Progenitor cell of endocrine pancreas (in vitro differentiated cells): ENCODE results near the gene ZDHHC14. TPM values are rescaled to one million over a fixed set of nuclear protein-coding genes. Genes with fewer than 3 reads are reported as not detected.

Experiments
- DNase-seq: peaks from one replicate; pipeline ENCODE4 v3.0.0; 2021; ENCODE audit warnings: low spot score; ENCODE audit not compliant: unreplicated experiment
- H3K27ac Mint-ChIP-seq: 2 replicates; pipeline ENCODE4 v1.8.0; 2021; ENCODE audit warnings: mild to moderate bottlenecking, moderate library complexity, mixed read lengths
- H3K27me3 Mint-ChIP-seq: 2 replicates; pipeline ENCODE4 v1.8.0; 2021; ENCODE audit warnings: mixed read lengths
- H3K36me3 Mint-ChIP-seq: 2 replicates; pipeline ENCODE4 v1.8.0; 2022; ENCODE audit warnings: mixed read lengths; ENCODE audit not compliant: insufficient read depth
- H3K4me1 Mint-ChIP-seq: 2 replicates; pipeline ENCODE4 v1.8.0; 2021; ENCODE audit warnings: low read depth, mixed read lengths
- H3K4me3 Mint-ChIP-seq: 2 replicates; pipeline ENCODE4 v1.8.0; 2021; ENCODE audit warnings: low read depth, mild to moderate bottlenecking, moderate library complexity, mixed read lengths
- H3K9me3 Mint-ChIP-seq: 2 replicates; pipeline ENCODE4 v1.8.0; 2021; ENCODE audit warnings: low read depth, mixed read lengths
- total RNA-seq: library from RNA; stranded (reverse); gene quantifications from 2 replicates; pipeline ENCODE4 v1.2.1, GENCODE V29; 2021
- TF ChIP-seq, protein P1 (sequence below): fragments of 200-600 bp; sonication (generic); IDR thresholded peaks from one replicate; pipeline ENCODE4 v1.5.0; 2021; ENCODE audit warnings: antibody characterized with exemption, mild to moderate bottlenecking; ENCODE audit not compliant: unreplicated experiment

ZDHHC14 gene
- total RNA-seq, 1 donor from 2014 or later: 9.0 TPM

GRCh38 chr6:157453131-157453530, 72.1 kb downstream of the ZDHHC14 start:
- Mint-ChIP-seq H3K27ac (no peak overlapping the region), H3K36me3 (no peaks in the 10 kb centered on the region), H3K27me3 (peaks cover 4% of the 10 kb centered on the region), H3K4me3 (no peak overlapping the region), H3K9me3 (no peaks in the 10 kb centered on the region), H3K4me1 (peaks cover 16% of the 10 kb centered on the region)
- TF ChIP-seq, protein P1, sequence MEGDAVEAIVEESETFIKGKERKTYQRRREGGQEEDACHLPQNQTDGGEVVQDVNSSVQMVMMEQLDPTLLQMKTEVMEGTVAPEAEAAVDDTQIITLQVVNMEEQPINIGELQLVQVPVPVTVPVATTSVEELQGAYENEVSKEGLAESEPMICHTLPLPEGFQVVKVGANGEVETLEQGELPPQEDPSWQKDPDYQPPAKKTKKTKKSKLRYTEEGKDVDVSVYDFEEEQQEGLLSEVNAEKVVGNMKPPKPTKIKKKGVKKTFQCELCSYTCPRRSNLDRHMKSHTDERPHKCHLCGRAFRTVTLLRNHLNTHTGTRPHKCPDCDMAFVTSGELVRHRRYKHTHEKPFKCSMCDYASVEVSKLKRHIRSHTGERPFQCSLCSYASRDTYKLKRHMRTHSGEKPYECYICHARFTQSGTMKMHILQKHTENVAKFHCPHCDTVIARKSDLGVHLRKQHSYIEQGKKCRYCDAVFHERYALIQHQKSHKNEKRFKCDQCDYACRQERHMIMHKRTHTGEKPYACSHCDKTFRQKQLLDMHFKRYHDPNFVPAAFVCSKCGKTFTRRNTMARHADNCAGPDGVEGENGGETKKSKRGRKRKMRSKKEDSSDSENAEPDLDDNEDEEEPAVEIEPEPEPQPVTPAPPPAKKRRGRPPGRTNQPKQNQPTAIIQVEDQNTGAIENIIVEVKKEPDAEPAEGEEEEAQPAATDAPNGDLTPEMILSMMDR: no peak
- no peak for DNase-seq

- TF ChIP-seq, protein P1: no peak
- no peak overlapping the region for H3K4me3 Mint-ChIP-seq
- peaks cover 16% of the 10 kb centered on the region for H3K4me1 Mint-ChIP-seq
- no peaks in the 10 kb centered on the region for H3K36me3 Mint-ChIP-seq
- no peak overlapping the region for H3K27ac Mint-ChIP-seq
- peaks cover 4% of the 10 kb centered on the region for H3K27me3 Mint-ChIP-seq
- H3K9me3 Mint-ChIP-seq: no peaks in the 10 kb centered on the region
- DNase-seq: no peak
Measured at GRCh38 chr6:157453978-157454377, 73.0 kb downstream of the ZDHHC14 start.

GRCh38 chr6:157454762-157455714, 74.0 kb downstream of the ZDHHC14 start:
- TF ChIP-seq, protein P1: no peak
- Mint-ChIP-seq H3K4me1 (peaks cover 8% of the 10 kb centered on the region), H3K27me3 (peaks cover 4% of the 10 kb centered on the region), H3K4me3 (no peak overlapping the region), H3K27ac (peak overlapping the region; percentile 18), H3K9me3 (no peaks in the 10 kb centered on the region), H3K36me3 (no peaks in the 10 kb centered on the region)
- DNase-seq: no peak

GRCh38 chr6:157455731-157456523, 74.9 kb downstream of the ZDHHC14 start:
- no peak for DNase-seq
- no peaks in the 10 kb centered on the region for H3K36me3 Mint-ChIP-seq
- peaks cover 11% of the 10 kb centered on the region for H3K4me1 Mint-ChIP-seq
- H3K9me3 Mint-ChIP-seq: no peaks in the 10 kb centered on the region
- H3K4me3 Mint-ChIP-seq: no peak overlapping the region
- H3K27ac Mint-ChIP-seq: peak overlapping the region; percentile 18
- peaks cover 4% of the 10 kb centered on the region for H3K27me3 Mint-ChIP-seq
- TF ChIP-seq, protein P1: no peak

- TF ChIP-seq, protein P1: no peak
- Mint-ChIP-seq H3K4me3 (no peak overlapping the region), H3K4me1 (peaks cover 16% of the 10 kb centered on the region), H3K9me3 (no peaks in the 10 kb centered on the region), H3K36me3 (no peaks in the 10 kb centered on the region), H3K27me3 (peaks cover 4% of the 10 kb centered on the region), H3K27ac (peak overlapping the region; percentile 17)
- no peak for DNase-seq
Measured at GRCh38 chr6:157456524-157456829, 75.5 kb downstream of the ZDHHC14 start.
